ENCODE data around the gene TP53BP1. TPM values are rescaled to one million over a fixed set of nuclear protein-coding genes. Genes with fewer than 3 reads are reported as not detected.

The TP53BP1 gene
- total and polyA plus RNA-seq, 2 of the 13 experiments (the other 11 are each of a cell fraction or from before 2014, with no cell fraction given), result 17.1 to 17.4 TPM

DNA sequence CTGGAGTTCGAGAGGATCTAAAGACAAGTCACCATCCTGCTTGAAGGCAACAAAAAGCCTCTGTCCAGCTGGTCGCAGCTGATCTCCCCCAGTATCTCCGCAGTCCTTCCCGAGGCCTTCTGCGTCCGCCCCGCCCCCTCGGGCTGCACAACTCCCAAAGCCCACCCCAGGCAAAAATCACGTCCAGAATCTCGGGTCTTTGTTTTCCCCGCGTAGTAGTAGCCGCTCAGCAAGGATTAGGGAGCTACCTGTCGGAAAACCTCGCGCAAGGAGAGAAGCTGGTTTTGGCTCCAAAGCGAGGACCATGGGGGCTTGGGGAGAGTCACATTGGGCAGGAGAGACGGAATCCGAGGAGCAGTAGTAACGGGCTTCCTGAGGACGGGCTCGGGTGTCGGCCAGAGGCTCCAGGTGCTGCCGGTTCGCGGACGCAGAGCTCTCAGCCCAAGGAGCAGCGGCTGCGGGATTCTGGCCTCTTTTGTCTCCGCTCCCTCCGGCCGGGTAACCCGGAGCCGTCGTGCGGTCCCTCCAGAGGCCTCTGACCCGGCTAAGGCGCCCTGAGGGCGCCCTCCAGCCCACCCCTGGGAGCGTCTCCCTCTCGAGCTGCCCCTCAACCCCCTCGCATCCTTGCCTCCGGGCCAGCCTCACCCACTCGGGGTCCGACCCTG is 122.5 kb downstream of the TP53BP1 start (continued):
- TF ChIP-seq, protein P1, sequence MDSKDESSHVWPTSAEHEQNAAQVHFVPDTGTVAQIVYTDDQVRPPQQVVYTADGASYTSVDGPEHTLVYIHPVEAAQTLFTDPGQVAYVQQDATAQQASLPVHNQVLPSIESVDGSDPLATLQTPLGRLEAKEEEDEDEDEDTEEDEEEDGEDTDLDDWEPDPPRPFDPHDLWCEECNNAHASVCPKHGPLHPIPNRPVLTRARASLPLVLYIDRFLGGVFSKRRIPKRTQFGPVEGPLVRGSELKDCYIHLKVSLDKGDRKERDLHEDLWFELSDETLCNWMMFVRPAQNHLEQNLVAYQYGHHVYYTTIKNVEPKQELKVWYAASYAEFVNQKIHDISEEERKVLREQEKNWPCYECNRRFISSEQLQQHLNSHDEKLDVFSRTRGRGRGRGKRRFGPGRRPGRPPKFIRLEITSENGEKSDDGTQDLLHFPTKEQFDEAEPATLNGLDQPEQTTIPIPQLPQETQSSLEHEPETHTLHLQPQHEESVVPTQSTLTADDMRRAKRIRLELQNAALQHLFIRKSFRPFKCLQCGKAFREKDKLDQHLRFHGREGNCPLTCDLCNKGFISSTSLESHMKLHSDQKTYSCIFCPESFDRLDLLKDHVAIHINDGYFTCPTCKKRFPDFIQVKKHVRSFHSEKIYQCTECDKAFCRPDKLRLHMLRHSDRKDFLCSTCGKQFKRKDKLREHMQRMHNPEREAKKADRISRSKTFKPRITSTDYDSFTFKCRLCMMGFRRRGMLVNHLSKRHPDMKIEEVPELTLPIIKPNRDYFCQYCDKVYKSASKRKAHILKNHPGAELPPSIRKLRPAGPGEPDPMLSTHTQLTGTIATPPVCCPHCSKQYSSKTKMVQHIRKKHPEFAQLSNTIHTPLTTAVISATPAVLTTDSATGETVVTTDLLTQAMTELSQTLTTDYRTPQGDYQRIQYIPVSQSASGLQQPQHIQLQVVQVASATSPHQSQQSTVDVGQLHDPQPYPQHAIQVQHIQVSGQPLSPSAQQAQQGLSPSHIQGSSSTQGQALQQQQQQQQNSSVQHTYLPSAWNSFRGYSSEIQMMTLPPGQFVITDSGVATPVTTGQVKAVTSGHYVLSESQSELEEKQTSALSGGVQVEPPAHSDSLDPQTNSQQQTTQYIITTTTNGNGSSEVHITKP (CRISPR knock-in tag; IDR thresholded peaks at IDR 0.05; ENCODE audit: low read depth), result no peak
- TF ChIP-seq, protein P2, sequence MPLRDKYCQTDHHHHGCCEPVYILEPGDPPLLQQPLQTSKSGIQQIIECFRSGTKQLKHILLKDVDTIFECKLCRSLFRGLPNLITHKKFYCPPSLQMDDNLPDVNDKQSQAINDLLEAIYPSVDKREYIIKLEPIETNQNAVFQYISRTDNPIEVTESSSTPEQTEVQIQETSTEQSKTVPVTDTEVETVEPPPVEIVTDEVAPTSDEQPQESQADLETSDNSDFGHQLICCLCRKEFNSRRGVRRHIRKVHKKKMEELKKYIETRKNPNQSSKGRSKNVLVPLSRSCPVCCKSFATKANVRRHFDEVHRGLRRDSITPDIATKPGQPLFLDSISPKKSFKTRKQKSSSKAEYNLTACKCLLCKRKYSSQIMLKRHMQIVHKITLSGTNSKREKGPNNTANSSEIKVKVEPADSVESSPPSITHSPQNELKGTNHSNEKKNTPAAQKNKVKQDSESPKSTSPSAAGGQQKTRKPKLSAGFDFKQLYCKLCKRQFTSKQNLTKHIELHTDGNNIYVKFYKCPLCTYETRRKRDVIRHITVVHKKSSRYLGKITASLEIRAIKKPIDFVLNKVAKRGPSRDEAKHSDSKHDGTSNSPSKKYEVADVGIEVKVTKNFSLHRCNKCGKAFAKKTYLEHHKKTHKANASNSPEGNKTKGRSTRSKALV (CRISPR knock-in tag; IDR thresholded peaks at IDR 0.05), result no peak
- 0 out of 2 replicates have a peak, but pooled peaks have one; percentile 26 for TF ChIP-seq ZIK1 (CRISPR knock-in tag; IDR thresholded peaks at IDR 0.05; ENCODE audit: borderline replicate concordance, low read depth)
- TF ChIP-seq NFKBIZ (CRISPR knock-in tag; IDR thresholded peaks at IDR 0.05), result no peak
- 0 out of 2 replicates have a peak, but pooled peaks have one; percentile 27 for TF ChIP-seq ZNF446 (CRISPR knock-in tag; IDR thresholded peaks at IDR 0.05)
- peak; percentile 28; the same call in 1 of the 2 replicates for TF ChIP-seq ARID2 (CRISPR knock-in tag; IDR thresholded peaks at IDR 0.05; ENCODE audit: borderline replicate concordance)
- peak; percentile 6 for TF ChIP-seq HNRNPLL (IDR thresholded peaks at IDR 0.05; ENCODE audit: low read depth, low read length, poor library complexity, severe bottlenecking)
- TF ChIP-seq, protein P3, sequence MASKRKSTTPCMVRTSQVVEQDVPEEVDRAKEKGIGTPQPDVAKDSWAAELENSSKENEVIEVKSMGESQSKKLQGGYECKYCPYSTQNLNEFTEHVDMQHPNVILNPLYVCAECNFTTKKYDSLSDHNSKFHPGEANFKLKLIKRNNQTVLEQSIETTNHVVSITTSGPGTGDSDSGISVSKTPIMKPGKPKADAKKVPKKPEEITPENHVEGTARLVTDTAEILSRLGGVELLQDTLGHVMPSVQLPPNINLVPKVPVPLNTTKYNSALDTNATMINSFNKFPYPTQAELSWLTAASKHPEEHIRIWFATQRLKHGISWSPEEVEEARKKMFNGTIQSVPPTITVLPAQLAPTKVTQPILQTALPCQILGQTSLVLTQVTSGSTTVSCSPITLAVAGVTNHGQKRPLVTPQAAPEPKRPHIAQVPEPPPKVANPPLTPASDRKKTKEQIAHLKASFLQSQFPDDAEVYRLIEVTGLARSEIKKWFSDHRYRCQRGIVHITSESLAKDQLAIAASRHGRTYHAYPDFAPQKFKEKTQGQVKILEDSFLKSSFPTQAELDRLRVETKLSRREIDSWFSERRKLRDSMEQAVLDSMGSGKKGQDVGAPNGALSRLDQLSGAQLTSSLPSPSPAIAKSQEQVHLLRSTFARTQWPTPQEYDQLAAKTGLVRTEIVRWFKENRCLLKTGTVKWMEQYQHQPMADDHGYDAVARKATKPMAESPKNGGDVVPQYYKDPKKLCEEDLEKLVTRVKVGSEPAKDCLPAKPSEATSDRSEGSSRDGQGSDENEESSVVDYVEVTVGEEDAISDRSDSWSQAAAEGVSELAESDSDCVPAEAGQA (IDR thresholded peaks at IDR 0.05; ENCODE audit: low read depth), result no peak
- TF ChIP-seq, protein P3 (CRISPR knock-in tag; IDR thresholded peaks at IDR 0.05; ENCODE audit: borderline replicate concordance), result 0 out of 2 replicates have a peak, but pooled peaks have one; percentile 21
- TF ChIP-seq RXRA (CRISPR knock-in tag; IDR thresholded peaks at IDR 0.05), result no peak
- no peak for TF ChIP-seq RORA (CRISPR knock-in tag; IDR thresholded peaks at IDR 0.05)
- TF ChIP-seq ZNF431 (CRISPR knock-in tag; IDR thresholded peaks at IDR 0.05; ENCODE audit: borderline replicate concordance, low read depth), result no peak; the same call in 1 of the 2 replicates
- TF ChIP-seq TCF12 (IDR thresholded peaks at IDR 0.05), result no peak
- TF ChIP-seq TCF12 (CRISPR knock-in tag; IDR thresholded peaks at IDR 0.05), result no peak
- no peak for TF ChIP-seq KDM3A (CRISPR knock-in tag; IDR thresholded peaks at IDR 0.05; ENCODE audit: low read depth)
- no peak for TF ChIP-seq ZMAT3 (CRISPR knock-in tag; conservative IDR thresholded peaks at IDR 0.05)
- no peak; the same call in 1 of the 2 replicates for TF ChIP-seq SALL2 (CRISPR knock-in tag; IDR thresholded peaks at IDR 0.05)
- TF ChIP-seq MIER2 (CRISPR knock-in tag; IDR thresholded peaks at IDR 0.05), result 0 out of 2 replicates have a peak, but pooled peaks have one; percentile 46

Measured in HepG2 (cell line).